NOMO-1 (cell line): ENCODE results near the gene LRGUK.
"Not testable (repeated sequence)": the region's sequence is repeated elsewhere in the genome, so short reads cannot be mapped to it uniquely, and the experiment has no call there.

ENCODE experiments used
- DNase-seq, 2 experiments: peaks; one replicate each; lab custom pipeline; 2025; ENCODE audit not compliant: unreplicated experiment in 2 of 2; lab: John Stamatoyannopoulos, UW

LRGUK gene

GRCh38 chr7:134212576-134213546 is 85.7 kb downstream of the LRGUK start:
- DNase-seq = peak in 1 of 2 experiments; percentile 58

GRCh38 chr7:134220236-134220635 is 93.1 kb downstream of the LRGUK start:
- no peak for DNase-seq

GRCh38 chr7:134231296-134231695 is 104.2 kb downstream of the LRGUK start:
- not testable (repeated sequence) for DNase-seq

- DNase-seq = no peak
These were observed 107.1 kb downstream of the LRGUK start for GRCh38 chr7:134234216-134234615.

GRCh38 chr7:134245253-134245652 is 118.1 kb downstream of the LRGUK start:
- no peak for DNase-seq

GRCh38 chr7:134246347-134246746 is 119.2 kb downstream of the LRGUK start:
- no peak for DNase-seq

GRCh38 chr7:134246761-134247160 is 119.6 kb downstream of the LRGUK start:
- no peak for DNase-seq

- no peak for DNase-seq
These were observed 121.1 kb downstream of the LRGUK start for GRCh38 chr7:134248196-134248595.

- no peak for DNase-seq
These were observed 127.2 kb downstream of the LRGUK start for GRCh38 chr7:134254311-134254710.

- DNase-seq = no peak
These were observed 128.7 kb downstream of the LRGUK start for GRCh38 chr7:134255814-134256213.

- DNase-seq = no peak
These were observed 135.2 kb downstream of the LRGUK start for GRCh38 chr7:134262322-134262721.

- DNase-seq = no peak
These were observed 149.8 kb downstream of the LRGUK start for GRCh38 chr7:134276951-134277350.

- DNase-seq = no peak
These were observed 151.5 kb downstream of the LRGUK start for GRCh38 chr7:134278502-134279153.

GRCh38 chr7:134279336-134279735 is 152.2 kb downstream of the LRGUK start:
- no peak for DNase-seq

- DNase-seq = no peak
These were observed 152.8 kb downstream of the LRGUK start for GRCh38 chr7:134279898-134280297.

GRCh38 chr7:134280508-134280907 is 153.4 kb downstream of the LRGUK start:
- DNase-seq = no peak

GRCh38 chr7:134284011-134284410 is 156.9 kb downstream of the LRGUK start:
- DNase-seq = no peak

- DNase-seq = no peak
These were observed 157.8 kb downstream of the LRGUK start for GRCh38 chr7:134284952-134285351.

- no peak for DNase-seq
These were observed 160.9 kb downstream of the LRGUK start for GRCh38 chr7:134287916-134288659.

GRCh38 chr7:134289423-134289822 is 162.3 kb downstream of the LRGUK start:
- no peak for DNase-seq

- DNase-seq = no peak
These were observed 162.7 kb downstream of the LRGUK start for GRCh38 chr7:134289841-134290240.
